NCI-H345 (cell line): ENCODE measurements around the gene UBE2C.

Experiments
- DNase-seq: peaks from one replicate; lab custom pipeline; 2025; lab: John Stamatoyannopoulos, UW

UBE2C gene

GRCh38 chr20:45859916-45860315 is 47.5 kb downstream of the UBE2C start:
- no peak for DNase-seq

GRCh38 chr20:45860560-45861220 is 48.2 kb downstream of the UBE2C start:
- DNase-seq: peak; percentile 26

- peak; percentile 85 for DNase-seq
Observed at GRCh38 chr20:45861221-45862075, 49.0 kb downstream of the UBE2C start.

GRCh38 chr20:45863543-45864470 is 51.4 kb downstream of the UBE2C start:
- DNase-seq: no peak

- DNase-seq: no peak
Observed at GRCh38 chr20:45866454-45866853, 54.0 kb downstream of the UBE2C start.
